RPMI8226 (cell line): ENCODE data around the gene EXOC6B.
A peak's percentile ranks its signal among the peaks of the same experiment; 100 is the strongest.

Source experiments
- DNase-seq: peaks from one replicate; pipeline ENCODE4 v3.0.0-alpha.2; 2015

EXOC6B gene

GRCh38 chr2:72828840-72829507 lies 3.1 kb upstream of the EXOC6B start:
- no peak for DNase-seq

GRCh38 chr2:72827966-72828646 lies 2.3 kb upstream of the EXOC6B start:
- DNase-seq: peak; percentile 11

DNA sequence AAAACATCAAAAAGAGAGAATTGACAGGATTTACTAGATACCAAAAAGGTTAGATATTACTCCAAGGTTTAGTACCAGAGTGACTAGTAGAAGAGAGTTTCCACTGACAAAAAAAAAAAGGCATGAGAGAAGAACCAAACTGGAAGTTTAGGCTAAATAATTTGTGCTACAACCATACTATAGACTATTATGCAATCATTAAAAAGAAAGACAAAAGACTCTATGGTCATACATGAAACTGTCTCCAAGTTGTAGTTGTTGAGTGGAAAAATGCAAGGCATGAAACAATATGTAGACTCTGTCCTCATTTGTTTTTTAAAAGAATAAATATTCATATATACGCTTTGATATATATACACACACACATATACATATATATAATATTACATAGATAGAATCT lies 1.7 kb upstream of the EXOC6B start:
- no peak for DNase-seq

DNA sequence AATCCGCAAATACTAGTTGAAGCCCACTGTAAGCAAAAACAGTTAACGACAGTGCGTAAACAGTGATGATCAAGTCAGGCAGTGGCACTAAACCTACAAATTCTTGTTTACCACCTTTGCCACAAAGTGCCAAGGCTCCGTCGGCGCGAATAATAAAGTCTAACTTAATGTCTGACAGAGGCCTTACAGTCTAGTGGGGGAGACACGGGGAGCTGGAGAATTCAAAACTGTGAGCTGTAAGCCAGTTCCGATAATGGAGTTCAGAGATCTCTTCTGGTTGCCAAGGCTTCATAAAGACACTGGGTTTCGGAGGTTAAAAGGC lies 284 bp upstream of the EXOC6B start:
- DNase-seq: no peak

DNA sequence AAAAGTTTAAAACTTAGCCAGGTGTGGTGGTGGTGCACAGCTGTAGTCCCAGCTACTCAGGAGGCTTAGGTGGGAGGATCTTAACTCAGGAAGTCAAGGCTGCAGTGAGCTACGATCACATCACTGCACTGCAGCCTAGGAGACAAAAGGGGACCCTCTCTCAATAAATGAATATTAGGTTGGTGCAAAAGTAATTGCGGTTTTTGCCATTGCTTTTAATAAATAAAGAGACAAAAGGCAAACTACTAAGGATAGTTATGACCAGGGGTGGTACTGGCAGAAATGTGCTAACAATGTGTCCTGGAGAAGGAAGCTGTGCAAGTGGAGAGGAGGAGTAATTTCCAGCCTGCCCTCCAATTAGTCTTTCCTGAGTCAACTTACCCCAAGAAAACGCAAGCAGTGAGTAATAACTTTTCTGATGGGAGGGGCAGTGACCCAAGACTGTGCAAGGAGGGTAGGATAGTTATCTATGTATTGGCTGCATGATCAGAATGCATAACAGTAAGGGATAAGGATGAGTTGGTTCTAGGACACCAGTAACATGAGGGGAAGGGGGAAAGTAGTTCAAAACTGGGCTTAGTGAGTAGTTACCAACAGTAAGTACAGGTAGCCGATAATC lies 1.5 kb downstream of the EXOC6B start:
- DNase-seq: no peak

DNA sequence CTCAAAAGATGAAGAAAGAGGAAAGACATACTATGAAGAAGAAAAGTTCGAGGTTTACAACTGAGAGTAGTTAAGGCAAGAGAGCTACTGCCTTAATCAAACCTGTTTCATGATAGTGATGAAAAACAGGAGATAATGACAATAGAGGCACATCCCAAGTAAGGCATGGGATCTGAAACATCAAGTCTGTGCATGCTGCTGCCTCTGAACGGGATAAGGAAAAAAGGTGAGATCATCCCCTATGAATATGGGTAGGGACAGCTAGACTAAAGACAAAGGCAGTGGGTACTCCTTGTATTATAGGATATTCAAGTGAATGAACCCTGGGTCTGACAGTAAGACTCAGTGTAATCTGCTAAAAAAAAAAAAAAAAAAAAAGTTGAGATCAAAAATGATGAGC lies 3.0 kb downstream of the EXOC6B start:
- DNase-seq: no peak

- DNase-seq: no peak
Measured at GRCh38 chr2:72821983-72822382, 3.9 kb downstream of the EXOC6B start.

DNA sequence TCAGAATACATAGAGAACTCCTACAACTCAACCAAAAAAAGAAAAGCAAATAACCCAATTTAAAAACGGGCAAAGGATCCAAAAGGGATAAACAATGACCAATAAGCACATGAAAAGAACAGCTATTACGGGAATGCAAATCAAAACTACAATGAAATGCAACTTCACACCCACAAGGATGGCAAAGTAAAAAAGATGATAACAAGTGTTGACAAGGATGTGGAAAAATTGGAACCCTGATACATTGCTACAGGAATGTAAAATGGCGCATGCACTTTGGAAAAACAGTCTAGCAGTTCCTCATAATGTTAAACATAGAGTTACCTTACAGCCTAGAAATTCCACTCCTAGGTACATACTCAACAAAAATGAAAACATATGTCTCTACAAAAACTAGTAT lies 4.7 kb downstream of the EXOC6B start:
- DNase-seq: no peak

DNA sequence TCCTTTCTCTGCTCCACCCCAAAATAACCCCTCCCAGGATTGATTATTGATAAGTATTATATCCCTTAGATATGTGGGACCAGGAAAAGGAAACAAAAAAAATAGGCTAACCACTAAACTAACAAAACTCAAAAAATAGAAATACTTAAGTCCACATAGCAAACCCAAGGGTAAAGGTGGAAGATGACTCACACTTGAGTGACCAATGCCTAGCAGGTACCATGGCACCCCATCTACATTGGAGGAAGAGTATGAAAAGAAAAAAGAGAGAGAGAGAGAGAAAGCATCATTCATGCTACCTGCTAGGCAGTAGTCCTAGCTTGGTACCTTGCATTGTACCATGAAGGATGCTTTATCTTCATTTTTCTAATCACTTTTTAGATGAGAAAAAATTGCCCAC lies 6.3 kb downstream of the EXOC6B start:
- DNase-seq: no peak

- no peak for DNase-seq
Measured at GRCh38 chr2:72815655-72816278, 10.1 kb downstream of the EXOC6B start.

DNA sequence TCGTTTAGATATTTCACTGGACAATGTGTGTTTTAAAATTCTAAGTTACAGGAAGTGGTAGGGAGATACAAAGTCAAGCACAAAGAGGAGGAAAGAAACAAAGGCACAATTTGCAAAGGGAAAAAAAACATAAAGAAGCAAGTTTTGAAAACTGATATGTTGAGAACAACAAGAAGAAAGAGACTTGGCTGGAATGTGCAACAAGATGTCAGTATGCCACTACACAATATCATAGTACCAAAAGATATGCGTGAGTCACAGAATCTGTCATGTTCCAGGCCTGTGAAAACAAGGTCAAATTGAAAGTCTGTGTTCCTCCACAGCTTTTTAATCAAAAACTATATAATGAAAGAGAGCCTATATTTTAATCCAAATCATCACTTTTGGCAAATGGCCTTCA lies 12.0 kb downstream of the EXOC6B start:
- DNase-seq: no peak

- no peak for DNase-seq
Measured at GRCh38 chr2:72810165-72810564, 15.7 kb downstream of the EXOC6B start.

DNA sequence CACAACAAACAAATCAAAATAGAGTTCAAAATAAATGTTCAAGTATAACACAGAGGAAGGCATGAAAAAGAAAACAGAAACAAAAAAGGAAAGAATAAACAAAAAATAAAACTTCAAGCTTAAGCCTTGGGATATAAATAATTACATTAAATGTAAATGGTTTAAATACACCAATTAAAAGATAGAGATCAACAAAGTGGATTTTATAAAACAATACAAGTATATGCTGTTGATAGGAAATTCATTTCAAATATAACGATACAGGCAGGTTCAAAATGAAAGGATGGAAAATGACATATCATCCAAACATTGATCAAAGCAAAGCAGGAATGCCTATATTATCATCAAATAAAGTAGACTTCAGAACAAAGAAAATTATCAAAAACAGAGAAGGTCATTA lies 16.7 kb downstream of the EXOC6B start:
- DNase-seq: no peak

DNA sequence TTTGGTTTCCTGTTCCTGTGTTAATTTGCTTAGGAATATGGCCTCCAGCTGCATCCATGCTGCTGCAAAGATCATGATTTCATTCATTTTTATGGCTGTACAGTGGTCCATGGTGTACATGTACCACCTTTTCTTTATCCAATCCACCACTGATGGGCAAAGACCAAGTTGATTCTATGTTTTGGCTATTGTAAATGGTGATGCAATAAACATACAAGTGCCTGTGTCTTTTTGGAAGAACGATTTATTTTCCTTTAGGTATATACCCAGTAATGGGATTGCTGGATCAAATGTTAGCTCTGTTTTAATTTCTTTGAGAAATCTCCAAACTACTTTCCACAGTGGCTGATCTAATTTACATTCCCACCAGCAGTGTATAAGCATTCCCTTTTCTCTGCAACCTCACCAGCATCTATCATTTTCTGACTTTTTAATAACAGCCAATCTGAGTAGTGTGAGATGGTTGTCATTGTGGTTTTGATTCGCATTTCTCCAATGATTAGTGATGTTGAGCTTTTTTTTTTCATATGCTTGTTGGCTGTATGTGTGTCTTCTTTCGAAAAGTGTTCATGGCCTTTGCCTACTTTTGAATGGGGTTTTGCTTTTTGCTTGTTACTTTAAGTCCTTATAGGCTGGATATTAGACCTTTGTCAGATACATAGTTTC lies 19.4 kb downstream of the EXOC6B start:
- DNase-seq: no peak

DNA sequence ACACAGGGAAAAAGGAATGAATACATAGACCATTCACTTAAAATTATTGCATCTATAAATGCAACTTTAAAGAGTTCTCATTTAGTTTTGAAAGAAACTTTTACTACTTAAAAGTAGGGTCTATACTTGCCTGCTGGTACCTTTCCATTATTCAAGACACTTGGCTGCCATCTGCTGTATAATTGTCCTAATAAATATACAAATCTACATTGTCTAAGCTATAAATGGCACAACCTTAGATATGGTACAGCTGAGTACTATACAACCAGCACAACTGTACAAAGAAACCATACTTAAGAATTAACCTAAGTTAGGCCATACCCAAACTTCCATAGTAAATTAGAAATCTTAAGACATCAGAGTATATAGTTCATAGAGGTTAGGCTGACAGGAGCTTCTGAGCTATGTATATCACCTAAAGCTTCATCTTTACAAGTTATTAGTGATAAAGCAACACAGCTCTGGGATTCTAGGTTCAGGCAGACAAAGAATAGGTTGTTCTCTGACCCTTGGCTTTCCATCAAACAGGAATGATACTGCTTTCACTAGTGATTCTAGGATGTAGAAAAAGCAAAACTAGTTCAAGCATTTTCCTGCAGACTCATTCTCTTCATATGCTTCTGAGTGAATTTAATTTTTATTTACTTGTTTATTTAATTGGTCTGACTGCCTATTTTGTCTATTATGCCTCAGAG lies 22.1 kb downstream of the EXOC6B start:
- no peak for DNase-seq

GRCh38 chr2:72803151-72803550 lies 22.7 kb downstream of the EXOC6B start:
- DNase-seq: no peak

DNA sequence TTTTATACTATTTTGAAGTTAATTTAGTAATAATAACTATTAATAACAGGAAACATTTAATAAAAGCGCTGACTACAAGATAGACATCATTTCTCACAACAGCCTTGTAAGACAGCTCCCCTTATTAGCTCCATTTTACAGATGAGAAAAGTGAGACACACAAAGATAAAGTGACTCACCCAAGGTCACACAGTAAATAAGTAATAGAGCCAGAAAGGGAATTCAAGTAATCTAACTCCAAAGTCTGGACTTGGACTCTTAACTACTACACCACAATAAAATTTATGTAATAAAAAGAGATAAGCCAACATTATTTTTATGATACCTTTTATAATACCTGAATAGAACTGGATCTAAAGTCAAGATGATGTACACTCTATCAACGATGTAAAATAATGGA lies 25.3 kb downstream of the EXOC6B start:
- no peak for DNase-seq

GRCh38 chr2:72797740-72798139 lies 28.1 kb downstream of the EXOC6B start:
- DNase-seq: no peak

DNA sequence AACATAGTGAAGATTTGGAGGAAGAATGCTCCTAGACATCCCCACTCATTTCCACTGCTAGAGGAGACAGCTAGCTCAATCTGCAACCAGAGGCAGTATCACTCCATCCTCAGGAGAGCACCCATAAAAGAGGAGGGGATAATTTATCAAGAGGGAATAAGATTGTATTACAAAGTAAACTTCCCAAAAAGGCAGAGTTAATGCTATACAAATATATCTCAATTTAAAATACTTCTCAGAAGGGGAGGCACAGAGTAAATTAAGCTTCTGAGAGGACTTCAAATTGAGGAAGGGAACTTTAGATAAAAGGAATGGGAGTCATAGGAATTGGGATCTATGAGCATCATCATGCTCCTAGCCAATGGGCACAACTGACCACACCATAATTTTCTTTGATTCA lies 29.1 kb downstream of the EXOC6B start:
- DNase-seq: no peak

DNA sequence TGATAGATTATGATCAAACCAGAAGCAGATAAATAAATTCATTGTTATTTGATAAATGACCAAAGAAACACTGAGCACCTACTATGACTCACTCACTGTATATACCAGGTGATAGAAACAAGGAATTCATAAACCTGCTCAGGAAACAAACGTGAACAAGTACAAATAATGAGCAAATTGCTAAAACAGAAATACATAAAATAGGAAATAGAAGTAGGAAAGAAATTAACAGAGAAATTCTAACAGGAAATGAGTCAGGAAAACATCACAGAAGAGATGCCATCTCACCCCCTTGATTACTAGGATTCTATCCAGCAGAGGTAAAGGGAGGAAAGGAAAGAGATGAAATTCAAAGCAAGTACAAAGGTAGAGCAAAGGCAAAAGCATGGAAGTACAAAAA lies 31.3 kb downstream of the EXOC6B start:
- DNase-seq: no peak

- DNase-seq: no peak
Measured at GRCh38 chr2:72793798-72794440, 31.9 kb downstream of the EXOC6B start.

- DNase-seq: no peak
Measured at GRCh38 chr2:72789241-72789640, 36.6 kb downstream of the EXOC6B start.

- no peak for DNase-seq
Measured at GRCh38 chr2:72788756-72789155, 37.1 kb downstream of the EXOC6B start.
